DMS 273 treated with DMSO at 0.1 percent for 48 hours (cell line): ENCODE results near the gene SLAIN2.

Experiments used
- DNase-seq: peaks from one replicate; lab custom pipeline; 2025; lab: John Stamatoyannopoulos, UW

The SLAIN2 gene

GRCh38 chr4:48370260-48371134, 29.2 kb downstream of the SLAIN2 start:
- DNase-seq, result no peak

GRCh38 chr4:48372272-48372671, 30.9 kb downstream of the SLAIN2 start:
- no peak for DNase-seq

- no peak for DNase-seq
Measured at GRCh38 chr4:48375651-48376304, 34.4 kb downstream of the SLAIN2 start.

GRCh38 chr4:48379587-48380180, 38.4 kb downstream of the SLAIN2 start:
- no peak for DNase-seq

GRCh38 chr4:48380583-48381167, 39.3 kb downstream of the SLAIN2 start:
- DNase-seq, result no peak

- DNase-seq, result no peak
Measured at GRCh38 chr4:48388525-48389154, 47.3 kb downstream of the SLAIN2 start.

GRCh38 chr4:48396043-48396442, 54.7 kb downstream of the SLAIN2 start:
- DNase-seq, result no peak

- no peak for DNase-seq
Measured at GRCh38 chr4:48400416-48400815, 59.1 kb downstream of the SLAIN2 start.

GRCh38 chr4:48403358-48403757, 62.0 kb downstream of the SLAIN2 start:
- peak; percentile 5 for DNase-seq

- no peak for DNase-seq
Measured at GRCh38 chr4:48403779-48404178, 62.5 kb downstream of the SLAIN2 start.

GRCh38 chr4:48405924-48406323, 64.6 kb downstream of the SLAIN2 start:
- no peak for DNase-seq

GRCh38 chr4:48409203-48409602, 67.9 kb downstream of the SLAIN2 start:
- no peak for DNase-seq

- DNase-seq, result no peak
Measured at GRCh38 chr4:48410812-48411211, 69.5 kb downstream of the SLAIN2 start.

GRCh38 chr4:48420144-48420543, 78.8 kb downstream of the SLAIN2 start:
- no peak for DNase-seq

- no peak for DNase-seq
Measured at GRCh38 chr4:48421101-48421500, 79.8 kb downstream of the SLAIN2 start.

GRCh38 chr4:48428926-48429325, 87.6 kb downstream of the SLAIN2 start:
- no peak for DNase-seq

GRCh38 chr4:48429709-48430474, 88.6 kb downstream of the SLAIN2 start:
- no peak for DNase-seq

GRCh38 chr4:48431401-48431800, 90.1 kb downstream of the SLAIN2 start:
- DNase-seq, result no peak

GRCh38 chr4:48432017-48432416, 90.7 kb downstream of the SLAIN2 start:
- no peak for DNase-seq

GRCh38 chr4:48436318-48436717, 95.0 kb downstream of the SLAIN2 start:
- no peak for DNase-seq

GRCh38 chr4:48439988-48440387, 98.7 kb downstream of the SLAIN2 start:
- no peak for DNase-seq
